Body of pancreas (tissue), 4 donors: ENCODE results near the gene SERBP1. TPM values are rescaled to one million over a fixed set of nuclear protein-coding genes. Genes with fewer than 3 reads are reported as not detected.

ENCODE experiments used
- ATAC-seq: fragments of 150-250 bp; one replicate; pipeline ENCODE4 v1.9.1; 2016
- DNase-seq, 4 donors: peaks; one replicate each; pipeline ENCODE4 v3.0.0-alpha.2; 2019
- H3K27ac ChIP-seq, 4 donors: fragments of 200-600 bp; sonication (generic); 1 replicate in 3 of 4; 2 replicates in 1 of 4; pipeline versions ENCODE4 v1.5.1 to v1.6.1; 2016 to 2019; ENCODE audit warnings: mild to moderate bottlenecking in 1 of 4, mixed read lengths in 1 of 4, moderate library complexity in 1 of 4
- H3K27me3 ChIP-seq, 2 donors: fragments of 200-600 bp; sonication (generic); one replicate each; pipeline ENCODE4 v1.6.0; 2016; ENCODE audit warnings: mild to moderate bottlenecking in 1 of 2
- H3K36me3 ChIP-seq, 2 donors: fragments of 200-600 bp; sonication (generic); replicated peaks in 1 of 2; 2 replicates each; pipeline ENCODE4 v1.5.1; 2016; ENCODE audit warnings: low read depth in 2 of 2; ENCODE audit not compliant: insufficient read depth in 1 of 2
- H3K4me1 ChIP-seq: fragments of 200-600 bp; sonication (generic); one replicate; pipeline ENCODE4 v1.6.0; 2016
- H3K4me3 ChIP-seq, 2 donors: fragments of 200-600 bp; sonication (generic); 1 replicate in 1 of 2; 2 replicates in 1 of 2; pipeline ENCODE4 v1.5.1; 2016 to 2019
- H3K9me3 ChIP-seq, 3 donors: fragments of 200-600 bp; sonication (generic); 1 replicate in 2 of 3; 2 replicates in 1 of 3; pipeline ENCODE4 v1.5.1; 2016
- CTCF ChIP-seq, 7 experiments: fragments of 450-650 bp in 4 of 7; fragments of 200-600 bp in 3 of 7; sonication (generic) in 3 of 7; IDR thresholded peaks; one replicate each; pipeline ENCODE4 v1.5.1; 2016 to 2019; ENCODE audit warnings: antibody characterized with exemption in 7 of 7
- POLR2A ChIP-seq, 3 donors: fragments of 450-650 bp; IDR thresholded peaks; one replicate each; pipeline ENCODE4 v1.6.1; 2016; ENCODE audit warnings: antibody characterized with exemption in 3 of 3, mild to moderate bottlenecking in 2 of 3
- WGBS, 2 donors: methylation state at CpG; one replicate each; pipeline ENCODE4 v1.1.5; 2017; 5-methylcytosine and 5-hydroxymethylcytosine counted together
- intact Hi-C: fragments of 100-400 bp; cut with DNase I; formaldehyde crosslinking; loops from one replicate; pipeline ENCODE4 v1.15.1; 2023
- total RNA-seq, 2 donors: library from RNA; depleted of rRNA; stranded (reverse); fragments of >200 nt; gene quantifications; one replicate each; pipeline ENCODE4 v1.1.0, GENCODE V29; 2016

Gene SERBP1
- total RNA-seq, 2 donors from 2014 or later, result 77.5 to 123 TPM

GRCh38 chr1:67441739-67442281, 11.6 kb upstream of the SERBP1 start:
- no peaks in the 10 kb centered on the region for H3K27me3 ChIP-seq
- no peak overlapping the region for H3K27ac ChIP-seq
- no peak for ATAC-seq
- H3K36me3 ChIP-seq, result no peaks in the 10 kb centered on the region
- H3K4me1 ChIP-seq, result peaks cover 5% of the 10 kb centered on the region
- 78 to 84% methylated on average over 2 of the region's 2 CpGs for WGBS, 2 donors
- intact Hi-C loops, result no loop called here
- H3K9me3 ChIP-seq, result no peaks in the 10 kb centered on the region
- H3K4me3 ChIP-seq, result no peak overlapping the region
- TF ChIP-seq CTCF (IDR thresholded peaks at IDR 0.05), result no peak
- no peak for TF ChIP-seq POLR2A (IDR thresholded peaks at IDR 0.05)
- no peak for DNase-seq

GRCh38 chr1:67441183-67441582, 11.0 kb upstream of the SERBP1 start:
- H3K4me3 ChIP-seq, result no peak overlapping the region
- H3K4me1 ChIP-seq, result peaks cover 5% of the 10 kb centered on the region
- H3K36me3 ChIP-seq, result no peaks in the 10 kb centered on the region
- no peak for TF ChIP-seq POLR2A (IDR thresholded peaks at IDR 0.05)
- H3K27me3 ChIP-seq, result no peaks in the 10 kb centered on the region
- intact Hi-C loops, result no loop called here
- WGBS, 2 donors, result 25 to 37% methylated on average over 3 of the region's 3 CpGs
- no peak overlapping the region for H3K27ac ChIP-seq
- DNase-seq (peak; percentile 47 to 67 (median 60)), ATAC-seq (no peak)
- H3K9me3 ChIP-seq, result no peaks in the 10 kb centered on the region

GRCh38 chr1:67440339-67440738, 10.1 kb upstream of the SERBP1 start:
- intact Hi-C loops, result no loop called here
- no peak overlapping the region for H3K4me3 ChIP-seq
- 68 to 79% methylated on average over 3 of the region's 3 CpGs for WGBS, 2 donors
- no peaks in the 10 kb centered on the region for H3K27me3 ChIP-seq
- no peak for ATAC-seq
- H3K27ac ChIP-seq, result no peak overlapping the region
- H3K36me3 ChIP-seq, result no peaks in the 10 kb centered on the region
- H3K9me3 ChIP-seq, result no peaks in the 10 kb centered on the region
- peaks cover 5% of the 10 kb centered on the region for H3K4me1 ChIP-seq
- TF ChIP-seq POLR2A (IDR thresholded peaks at IDR 0.05), result no peak
- no peak for TF ChIP-seq CTCF (IDR thresholded peaks at IDR 0.05)
- DNase-seq, result no peak

DNA sequence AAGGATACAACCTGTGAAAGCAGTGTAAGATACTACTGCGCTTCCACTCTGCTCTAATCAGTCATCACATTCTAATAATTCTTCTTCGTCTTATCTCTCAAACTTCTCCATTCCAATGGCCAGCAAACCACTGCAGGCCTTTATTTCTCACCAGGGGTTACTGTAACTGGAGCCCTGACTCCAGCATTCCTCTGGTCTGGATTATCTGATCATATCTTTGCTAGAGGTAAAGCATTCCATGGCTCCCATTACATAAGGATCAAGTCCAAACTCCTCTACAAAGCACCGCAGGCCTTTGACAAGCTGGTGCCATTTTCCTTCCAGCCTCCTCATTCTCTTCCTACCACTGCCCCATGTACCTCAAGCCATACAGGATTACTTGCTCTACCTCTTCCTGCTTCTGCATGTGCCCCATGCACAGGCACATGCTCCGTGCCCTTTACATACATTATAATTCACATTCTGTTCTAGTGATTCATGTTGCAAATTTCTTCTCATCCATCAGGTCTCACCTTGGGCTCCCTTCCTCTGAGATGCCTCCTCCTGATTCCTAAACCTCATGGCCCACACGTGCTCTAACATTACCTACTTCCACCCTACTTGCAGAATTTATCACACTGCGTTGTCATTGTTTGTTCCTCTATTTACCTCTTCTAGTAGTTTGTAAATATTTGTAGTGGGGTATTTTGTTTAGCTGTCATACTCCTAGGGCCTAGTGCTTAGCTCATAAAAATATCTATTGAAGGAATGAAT, 9.3 kb upstream of the SERBP1 start:
- ATAC-seq (no peak), DNase-seq (no peak)
- no peaks in the 10 kb centered on the region for H3K36me3 ChIP-seq
- no peaks in the 10 kb centered on the region for H3K9me3 ChIP-seq
- H3K27me3 ChIP-seq, result no peaks in the 10 kb centered on the region
- H3K4me3 ChIP-seq, result no peak overlapping the region
- H3K4me1 ChIP-seq, result peaks cover 5% of the 10 kb centered on the region
- intact Hi-C loops, result no loop called here
- WGBS, 2 donors, result 83 to 88% methylated on average over 6 of the region's 6 CpGs
- TF ChIP-seq CTCF (IDR thresholded peaks at IDR 0.05) (no peak), POLR2A (IDR thresholded peaks at IDR 0.05) (no peak)
- no peak overlapping the region for H3K27ac ChIP-seq

DNA sequence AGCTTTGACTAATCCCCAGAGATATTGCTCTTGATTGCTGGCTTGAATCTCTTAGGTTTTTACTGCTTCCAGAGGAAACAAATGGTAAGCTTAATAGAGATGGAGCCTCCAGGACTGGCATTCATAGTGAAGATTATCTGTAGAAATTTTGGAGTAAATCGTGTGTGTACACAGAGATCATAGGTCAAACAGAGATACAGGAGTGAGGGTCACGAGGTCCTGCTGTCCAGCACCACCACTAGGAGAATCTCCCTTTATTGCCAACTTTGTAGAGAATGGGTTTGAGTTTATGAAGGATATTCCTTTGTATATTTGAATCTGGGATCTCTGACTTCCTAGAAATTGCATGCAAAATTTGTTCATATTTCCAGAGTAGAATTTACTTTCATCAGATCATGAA, 7.8 kb upstream of the SERBP1 start:
- intact Hi-C loops, result no loop called here
- no peak for TF ChIP-seq CTCF (IDR thresholded peaks at IDR 0.05)
- TF ChIP-seq POLR2A (IDR thresholded peaks at IDR 0.05), result no peak
- Histone ChIP-seq H3K27me3 (no peaks in the 10 kb centered on the region), H3K4me3 (no peak overlapping the region), H3K36me3 (no peaks in the 10 kb centered on the region), H3K27ac (no peak overlapping the region), H3K4me1 (peaks cover 5% of the 10 kb centered on the region), H3K9me3 (no peaks in the 10 kb centered on the region)
- DNase-seq (no peak), ATAC-seq (no peak)
- WGBS, 2 donors, result 42 to 47% methylated on average over 2 of the region's 2 CpGs
